NOMO-1 treated with DMSO at 0.1 percent for 48 hours (cell line): Measurements from ENCODE around the gene LRRC25.
"Not testable (repeated sequence)": the region's sequence is repeated elsewhere in the genome, so short reads cannot be mapped to it uniquely, and the experiment has no call there.

ENCODE experiments used
- DNase-seq: peaks from one replicate; lab custom pipeline; 2025; ENCODE audit not compliant: unreplicated experiment; lab: John Stamatoyannopoulos, UW

The LRRC25 gene

GRCh38 chr19:18380843-18381242 lies 16.6 kb downstream of the LRRC25 start:
- DNase-seq: no peak

GRCh38 chr19:18379803-18380747 lies 17.3 kb downstream of the LRRC25 start:
- peak; percentile 25 for DNase-seq

- no peak for DNase-seq
These were observed 20.4 kb downstream of the LRRC25 start for GRCh38 chr19:18377026-18377425.

GRCh38 chr19:18373892-18374629 lies 23.4 kb downstream of the LRRC25 start:
- DNase-seq: peak; percentile 87

- DNase-seq: no peak
These were observed 24.0 kb downstream of the LRRC25 start for GRCh38 chr19:18373407-18373891.

- no peak for DNase-seq
These were observed 28.8 kb downstream of the LRRC25 start for GRCh38 chr19:18368504-18369222.

- DNase-seq: no peak
These were observed 31.4 kb downstream of the LRRC25 start for GRCh38 chr19:18366021-18366435.

GRCh38 chr19:18364826-18365528 lies 32.4 kb downstream of the LRRC25 start:
- peak; percentile 60 for DNase-seq

- DNase-seq: not testable (repeated sequence)
These were observed 33.1 kb downstream of the LRRC25 start for GRCh38 chr19:18364277-18364825.

- DNase-seq: no peak
These were observed 33.6 kb downstream of the LRRC25 start for GRCh38 chr19:18363787-18364186.

GRCh38 chr19:18362934-18363542 lies 34.4 kb downstream of the LRRC25 start:
- DNase-seq: no peak

GRCh38 chr19:18361646-18362045 lies 35.8 kb downstream of the LRRC25 start:
- no peak for DNase-seq

- DNase-seq: no peak
These were observed 40.4 kb downstream of the LRRC25 start for GRCh38 chr19:18357041-18357440.

- not testable (repeated sequence) for DNase-seq
These were observed 42.7 kb downstream of the LRRC25 start for GRCh38 chr19:18354743-18355142.

- no peak for DNase-seq
These were observed 43.9 kb downstream of the LRRC25 start for GRCh38 chr19:18353378-18354005.

GRCh38 chr19:18351544-18351943 lies 45.9 kb downstream of the LRRC25 start:
- DNase-seq: no peak

GRCh38 chr19:18350490-18350889 lies 46.9 kb downstream of the LRRC25 start:
- DNase-seq: no peak

GRCh38 chr19:18349524-18350128 lies 47.8 kb downstream of the LRRC25 start:
- DNase-seq: peak; percentile 17

GRCh38 chr19:18348818-18349339 lies 48.5 kb downstream of the LRRC25 start:
- DNase-seq: not testable (repeated sequence)
